H1 (cell line): ENCODE data around the gene CEBPG. TPM values are rescaled to one million over a fixed set of nuclear protein-coding genes. Genes with fewer than 3 reads are reported as not detected.

Experiments used
- BCL11A ChIP-seq, 2 experiments: IDR thresholded peaks; one replicate each; pipeline ENCODE4 v1.6.1; 2011; ENCODE audit warnings: low read depth in 2 of 2, low read length in 2 of 2, mild to moderate bottlenecking in 2 of 2
- CHD7 ChIP-seq: fragments of 300-600 bp; sonication (generic); IDR thresholded peaks from 2 replicates; pipeline ENCODE4 v1.7.1; 2012; ENCODE audit warnings: low read length, moderate library complexity, mild to moderate bottlenecking, inconsistent platforms; ENCODE audit not compliant: insufficient replicate concordance
- CREB1 ChIP-seq: IDR thresholded peaks from 2 replicates; pipeline ENCODE4 v1.6.1; 2012; ENCODE audit warnings: inconsistent platforms
- CTBP2 ChIP-seq: IDR thresholded peaks from 2 replicates; pipeline ENCODE4 v1.7.0; 2011; ENCODE audit warnings: borderline replicate concordance, mild to moderate bottlenecking, moderate library complexity, mixed read lengths, low read length; ENCODE audit not compliant: insufficient read depth, insufficient read length
- NANOG ChIP-seq: IDR thresholded peaks from 2 replicates; pipeline ENCODE4 v1.6.1; 2011; ENCODE audit warnings: low read length, low read depth, mild to moderate bottlenecking, inconsistent platforms; ENCODE audit not compliant: insufficient read depth, poor library complexity, severe bottlenecking
- RNF2 ChIP-seq: fragments of 200-900, 300-1000 bp; sonication (generic); IDR thresholded peaks from 2 replicates; pipeline ENCODE4 v1.7.1; 2016; ENCODE audit warnings: borderline replicate concordance, low read depth, mild to moderate bottlenecking, antibody characterized with exemption, low read length; ENCODE audit not compliant: poor library complexity, severe bottlenecking; ENCODE audit errors: missing control alignments
- SUZ12 ChIP-seq: fragments of 200-600 bp; sonication (generic); IDR thresholded peaks from 2 replicates; pipeline ENCODE4 v1.6.1; 2012; ENCODE audit warnings: mild to moderate bottlenecking, inconsistent platforms, low read length, moderate library complexity, mixed read lengths
- TBP ChIP-seq: IDR thresholded peaks from 2 replicates; pipeline ENCODE4 v1.6.1; 2011; ENCODE audit warnings: low read depth, low read length, improper control_type of control experiment
- polyA plus RNA-seq, 7 experiments: library from polyadenylated mRNA; depleted of rRNA in 3 of 7; stranded (reverse) in 5 of 7; unstranded in 2 of 7; fragments of >200 nt in 5 of 7; fragments of 200-250 nt in 2 of 7; gene quantifications; 1 replicate in 5 of 7; 2 replicates in 1 of 7; 4 replicates in 1 of 7; pipeline versions ENCODE4 v1.2.1 to v1.2.3, GENCODE V29; 2011 to 2013; ENCODE audit warnings: missing spikeins in 2 of 7, mixed read lengths in 2 of 7
- total RNA-seq: library from RNA; stranded (reverse); fragmentation: NEBNext Ultra II Directional; extraction: Animal tissue kit (Norgen Biotek cat#: 25700); gene quantifications from 2 replicates; pipeline ENCODE4 v1.2.1, GENCODE V29; 2021

The CEBPG gene
- total and polyA plus RNA-seq, 2 of the 8 experiments (the other 6 are each of a cell fraction or from before 2014, with no cell fraction given) = 12.3 to 35.4 TPM

- TF ChIP-seq CHD7 = no peak
- TF ChIP-seq CREB1 = no peak
- no peak for TF ChIP-seq RNF2
- TF ChIP-seq CTBP2 = no peak
- no peak for TF ChIP-seq NANOG
- no peak for TF ChIP-seq TBP
- no peak for TF ChIP-seq BCL11A (IDR thresholded peaks at IDR 0.05; ENCODE audit: low read depth in 2 of 2, low read length in 2 of 2)
- no peak for TF ChIP-seq SUZ12
Measured at GRCh38 chr19:33391631-33392249, 18.2 kb downstream of the CEBPG start (continued).
